Adipose tissue (tissue), 3 donors: ENCODE data around the gene ZCCHC24. TPM values are rescaled to one million over a fixed set of nuclear protein-coding genes. Genes with fewer than 3 reads are reported as not detected.

ENCODE experiments used
- H3K27ac ChIP-seq: one replicate; pipeline ENCODE4 v1.5.1; 2013; ENCODE audit warnings: low read depth, low read length
- WGBS, 3 donors: extraction: QIAGEN DNeasy Blood & Tissue Kit; methylation state at CpG; one replicate each; pipeline ENCODE4 v1.1.7; 2013; 5-methylcytosine and 5-hydroxymethylcytosine counted together
- polyA plus RNA-seq, 3 donors: library from polyadenylated mRNA; stranded (reverse); fragments of 200-250 nt; gene quantifications; one replicate each; pipeline ENCODE4 v1.2.3, GENCODE V29; 2013
- donor health status: healthy with polysubstance abuse.
- donor health status: Bipolar disorder and iron deficiency.
- donor health status: healthy.

Gene ZCCHC24
- polyA plus RNA-seq, result 100 to 1,000 TPM in 1 of 3 donors, 10 to 100 TPM in 1, 1 to 10 TPM in 1; 7.4 to 121 (median 60.8) TPM

DNA sequence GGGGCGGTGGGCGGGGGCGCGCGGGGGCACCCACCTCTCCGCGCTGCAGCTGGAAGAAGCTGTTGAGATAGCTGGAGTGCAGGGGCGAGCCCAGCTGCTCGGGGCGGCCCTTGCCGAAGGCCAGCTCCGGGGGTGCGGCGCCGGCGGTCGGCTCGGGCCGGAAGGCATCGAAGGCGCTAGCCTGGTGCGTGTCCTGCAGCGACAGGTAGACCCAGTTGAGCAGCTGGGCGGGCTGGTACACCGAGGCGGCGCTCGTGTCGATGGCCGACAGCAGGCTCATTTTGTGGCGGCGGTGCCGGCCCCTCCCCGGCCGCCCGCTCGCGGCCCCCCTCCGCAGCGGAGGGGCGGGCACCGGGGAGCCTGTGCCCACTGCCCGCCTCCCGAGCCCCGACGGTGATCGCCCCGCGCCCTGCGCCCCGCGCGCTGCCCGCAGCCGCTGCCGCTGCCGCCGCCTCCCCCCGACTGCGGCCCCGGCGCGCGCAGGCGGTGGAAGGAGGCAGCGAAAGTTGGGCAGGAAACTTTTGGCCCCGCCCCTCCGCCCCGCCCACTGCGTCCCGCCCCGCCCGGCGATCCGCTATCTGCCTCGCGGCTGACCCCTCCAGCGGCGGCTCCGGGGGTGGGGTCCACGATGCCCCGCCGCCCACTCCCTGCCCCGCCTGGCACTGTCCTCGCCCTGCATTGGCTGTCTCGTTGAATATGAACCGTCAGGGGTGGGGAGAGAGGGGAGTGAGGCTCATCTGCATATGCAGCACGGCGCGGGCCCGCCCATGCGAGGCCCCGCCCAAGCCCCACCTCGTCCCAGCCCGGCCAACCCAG is at the start of gene ZCCHC24:
Gene ZCCHC24, minus strand, starts transcription at position 464 of the 816 bp plus-strand sequence. Its CDS starts 184 bp downstream, at position 280.
- 0% methylated on average over 72 to 93 of the region's 95 CpGs for WGBS, 3 donors
- H3K27ac ChIP-seq, result peak within 1 kb of the TSS; percentile 87

DNA sequence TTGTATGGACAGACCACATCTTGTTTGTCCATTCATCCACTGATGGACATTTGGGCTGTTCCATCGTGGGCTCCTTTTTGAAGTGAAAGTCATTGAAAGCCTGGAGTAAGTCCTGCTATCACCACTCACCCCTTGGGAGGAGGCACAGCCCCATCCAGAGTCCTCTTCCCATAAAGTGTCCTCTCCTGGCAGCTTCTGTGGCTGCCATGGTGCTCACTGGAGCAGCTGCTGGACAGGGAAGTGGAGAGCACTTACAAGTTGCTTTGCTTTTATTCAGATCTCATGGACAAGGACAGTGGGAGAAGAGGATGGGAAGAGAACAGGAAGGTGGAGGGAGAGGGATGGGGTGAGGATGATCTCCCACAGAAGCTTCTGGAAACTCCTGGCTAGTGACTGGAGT is 48.4 kb upstream of the ZCCHC24 start:
- 85 to 95% (median 91%) methylated on average over 1 of the region's 1 CpG for WGBS, 3 donors
- no peak overlapping the region for H3K27ac ChIP-seq

DNA sequence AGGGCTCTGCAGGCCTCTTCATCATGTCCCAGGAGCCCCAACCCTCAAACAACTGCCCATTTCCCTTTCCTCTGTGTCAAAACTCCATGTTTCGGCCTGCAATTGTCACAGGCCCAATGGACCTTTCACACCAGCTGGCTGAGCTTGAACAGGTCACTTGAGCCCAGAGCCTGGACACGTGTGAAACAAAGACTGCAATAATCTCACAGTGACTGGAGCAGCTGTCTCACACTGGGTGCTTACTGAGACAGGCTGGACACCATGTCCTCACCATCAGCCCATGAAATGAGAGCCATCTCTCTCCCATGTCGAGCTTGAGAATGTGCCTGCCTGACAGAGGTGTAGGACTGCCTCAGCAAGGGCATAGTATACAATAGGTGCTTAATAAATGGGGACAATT is 47.4 kb upstream of the ZCCHC24 start:
- WGBS, 3 donors, result 68 to 77% (median 73%) methylated on average over 3 of the region's 3 CpGs
- H3K27ac ChIP-seq, result no peak overlapping the region

DNA sequence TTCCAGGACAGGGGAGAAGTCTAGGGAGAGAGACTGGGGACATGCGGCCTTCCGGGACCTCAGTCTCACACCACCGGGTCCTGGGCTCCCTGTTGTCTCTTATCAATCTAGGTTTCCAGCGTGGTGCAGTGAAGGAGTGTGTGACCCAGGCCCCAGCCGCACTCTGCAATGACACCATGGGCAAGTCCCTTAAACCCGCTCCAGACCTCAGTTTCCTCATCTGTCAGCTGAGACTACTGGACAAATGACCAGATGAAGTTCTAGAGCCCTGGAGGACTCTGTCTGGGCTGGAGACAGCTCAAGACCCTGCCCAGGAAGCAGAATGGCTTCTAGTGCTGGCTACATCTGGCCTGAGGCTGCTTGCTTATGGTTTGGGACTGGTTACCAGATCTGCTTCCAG is 46.8 kb upstream of the ZCCHC24 start:
- 97 to 99% (median 98%) methylated on average over 6 of the region's 6 CpGs for WGBS, 3 donors
- H3K27ac ChIP-seq, result no peak overlapping the region

DNA sequence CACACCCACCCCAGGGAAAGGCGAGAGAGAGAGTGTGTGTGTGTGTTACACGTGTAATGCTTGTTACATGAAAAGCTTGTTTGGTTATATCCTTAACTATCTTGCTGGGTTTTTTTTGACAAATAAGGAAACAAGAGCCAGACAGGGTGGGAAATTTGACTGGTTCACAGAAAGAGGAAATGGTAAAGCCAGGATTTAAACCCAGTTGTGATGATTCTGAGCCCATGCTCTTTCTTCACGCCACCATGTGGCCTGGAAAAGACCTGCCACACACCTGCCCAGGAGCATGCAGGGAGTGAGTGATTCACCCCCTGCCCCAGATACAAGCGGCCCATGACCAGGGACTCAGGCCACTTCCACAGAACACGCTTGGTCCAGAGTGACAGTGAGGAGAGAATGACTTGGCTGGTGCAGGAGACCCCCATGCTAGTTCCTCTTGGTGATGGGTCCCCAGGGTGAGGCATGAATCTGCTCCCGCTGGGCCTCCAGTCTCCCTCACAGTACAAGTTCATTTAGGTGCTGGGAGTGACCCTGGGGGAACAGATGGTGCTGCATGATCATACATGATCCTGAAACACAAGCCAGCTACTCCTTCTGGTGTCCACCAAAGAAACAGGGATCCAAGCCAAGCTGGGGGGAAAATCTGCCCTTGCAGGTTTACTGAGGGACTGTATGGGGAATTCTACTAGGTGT is 45.9 kb upstream of the ZCCHC24 start:
- no peak overlapping the region for H3K27ac ChIP-seq

DNA sequence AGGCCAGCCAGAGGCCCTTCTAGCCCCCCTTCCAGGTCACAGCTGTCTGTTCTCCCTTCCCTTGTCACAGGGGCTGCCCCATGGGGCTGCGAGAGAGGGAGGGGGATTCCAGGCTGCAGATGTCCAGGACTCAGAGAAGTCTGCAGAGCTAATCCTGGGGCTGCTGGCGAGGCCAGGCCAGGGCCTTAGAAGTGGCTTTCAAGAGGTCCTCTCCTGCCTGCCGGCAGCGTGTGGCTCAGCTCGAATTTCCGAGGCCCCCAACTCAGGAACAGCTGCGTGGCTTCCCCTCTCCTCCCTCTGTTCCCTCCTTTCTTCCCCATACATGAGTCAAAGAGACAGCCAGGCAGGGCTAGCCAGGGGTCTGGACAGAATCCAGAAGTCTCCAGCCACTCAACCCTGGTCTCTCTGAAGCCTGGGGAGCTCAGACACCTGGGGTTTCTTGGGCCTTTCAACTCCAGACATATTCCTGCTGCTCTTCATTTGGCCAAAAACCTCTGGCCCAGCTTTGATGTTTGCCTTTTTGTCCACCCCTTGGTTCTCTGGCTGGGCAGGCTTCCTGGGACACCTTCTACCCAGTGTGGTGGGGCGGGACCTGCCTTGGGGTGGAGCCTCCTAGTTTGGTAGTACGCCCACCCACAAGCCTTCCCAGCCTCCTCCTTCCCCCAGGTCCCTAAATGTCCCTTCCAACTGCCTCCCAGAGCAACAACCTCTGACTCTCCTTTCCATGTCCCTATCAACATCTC is 45.1 kb upstream of the ZCCHC24 start:
- no peak overlapping the region for H3K27ac ChIP-seq
- 65 to 77% (median 68%) methylated on average over 9 of the region's 9 CpGs for WGBS, 3 donors

More for the DNA sequence above, 45.9 kb upstream of the ZCCHC24 start:
- 77 to 91% (median 83%) methylated on average over 6 of the region's 6 CpGs for WGBS, 3 donors

DNA sequence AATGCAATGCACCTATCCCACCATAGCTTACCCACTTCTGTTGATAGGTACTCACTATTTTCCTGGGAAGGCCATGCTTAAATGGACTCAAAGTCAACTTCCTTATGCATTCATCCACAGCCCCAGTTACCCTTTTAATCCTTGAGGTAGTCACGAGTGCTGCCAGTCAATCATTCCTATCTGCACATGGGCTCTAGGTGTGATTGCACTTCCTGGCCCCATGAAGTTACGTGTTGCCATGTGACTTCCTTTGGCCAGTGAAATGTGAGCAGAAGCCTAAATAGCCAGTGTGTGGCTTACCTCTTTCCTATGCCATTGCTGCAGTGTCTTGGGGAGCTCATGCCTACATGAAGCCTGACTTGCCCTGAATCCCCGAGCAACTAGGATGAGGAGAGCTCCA is 43.4 kb upstream of the ZCCHC24 start:
- 58 to 75% (median 61%) methylated on average over 3 of the region's 3 CpGs for WGBS, 3 donors
- no peak overlapping the region for H3K27ac ChIP-seq

DNA sequence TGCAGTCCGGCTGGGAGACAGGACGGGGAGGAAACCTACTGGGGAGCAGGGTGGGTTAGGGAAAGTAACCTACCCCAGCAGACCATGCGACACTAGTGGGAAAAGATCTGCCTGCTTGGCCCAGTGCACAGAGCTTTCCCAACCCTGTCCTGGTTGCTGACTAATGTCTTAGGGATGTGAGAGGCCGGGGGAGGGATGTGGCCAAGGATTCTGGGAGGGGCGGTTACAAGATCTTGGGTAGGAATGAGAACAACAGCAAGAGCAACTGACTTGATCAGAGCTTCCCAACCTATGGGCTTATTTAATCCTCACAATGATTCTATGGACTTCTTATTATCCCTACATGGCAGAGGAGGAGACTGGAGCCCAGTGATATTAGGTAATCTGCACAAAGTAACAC is 42.9 kb upstream of the ZCCHC24 start:
- WGBS, 3 donors, result 51 to 90% (median 60%) methylated on average over 5 of the region's 5 CpGs

DNA sequence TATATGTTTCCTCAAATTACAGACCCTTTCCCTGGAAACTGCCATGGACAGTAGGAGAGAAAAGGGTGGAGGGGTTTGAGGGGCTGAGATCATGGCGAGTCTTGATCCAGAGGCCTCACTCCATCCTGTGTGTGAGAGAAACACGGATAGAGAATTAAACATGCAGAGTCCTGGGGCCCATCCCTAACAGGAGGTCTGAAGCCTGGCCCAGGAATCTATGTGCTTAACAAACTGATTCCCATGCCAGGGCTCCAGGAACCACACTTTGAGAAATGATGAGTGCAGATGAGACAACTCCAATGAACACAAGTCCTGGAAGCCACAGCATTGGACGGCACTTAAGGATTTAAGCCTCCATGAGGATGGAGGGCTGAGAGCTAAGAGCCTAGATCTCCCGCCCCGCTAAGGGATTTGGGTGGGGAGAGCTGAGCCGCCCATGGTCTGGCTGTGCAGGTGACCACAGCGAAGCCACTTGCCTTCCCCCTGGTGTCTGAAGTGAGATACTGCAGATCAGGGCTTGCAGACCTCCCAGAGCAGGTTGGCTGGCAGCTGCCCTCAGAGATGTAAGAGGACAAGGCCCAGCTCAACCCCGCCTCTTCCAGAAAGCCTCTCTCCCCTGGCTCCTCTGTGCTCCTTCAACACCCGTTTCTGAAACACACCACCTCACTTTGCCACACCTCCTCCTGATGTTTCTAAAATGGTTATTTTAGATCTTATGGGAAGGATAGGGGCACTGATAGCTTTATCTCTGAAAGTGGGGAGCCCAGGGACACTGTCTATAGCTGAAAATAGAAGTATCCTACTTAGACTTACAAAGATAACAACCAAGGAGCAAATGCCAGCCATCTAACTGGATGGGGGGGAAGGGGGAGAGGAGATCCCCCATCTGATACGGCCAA is 42.1 kb upstream of the ZCCHC24 start:
- H3K27ac ChIP-seq, result no peak overlapping the region
- 46 to 64% (median 57%) methylated on average over 9 to 10 of the region's 10 CpGs for WGBS, 3 donors

More for the DNA sequence above, 42.9 kb upstream of the ZCCHC24 start:
- H3K27ac ChIP-seq, result no peak overlapping the region

DNA sequence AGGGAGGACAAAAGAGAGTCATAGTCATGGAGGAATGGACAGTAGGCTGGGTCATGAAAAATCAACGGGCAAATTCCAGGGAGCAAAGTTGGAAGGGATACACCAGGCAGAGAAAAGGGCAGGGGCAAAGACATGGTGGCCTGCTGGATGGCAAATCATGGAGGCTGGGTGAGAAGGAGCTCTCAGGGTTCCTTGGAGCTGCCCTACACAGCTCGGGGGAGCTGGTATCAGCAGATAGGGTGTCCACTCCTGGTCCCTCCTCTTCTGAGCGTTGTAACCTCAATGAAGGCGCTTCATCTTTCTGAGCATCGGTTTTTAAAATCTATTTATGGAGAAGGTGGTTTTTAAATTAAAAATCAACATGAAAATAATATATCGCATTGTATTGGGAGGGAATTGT is 39.1 kb upstream of the ZCCHC24 start:
- WGBS, 3 donors, result 77 to 88% (median 82%) methylated on average over 6 of the region's 6 CpGs
- no peak overlapping the region for H3K27ac ChIP-seq

DNA sequence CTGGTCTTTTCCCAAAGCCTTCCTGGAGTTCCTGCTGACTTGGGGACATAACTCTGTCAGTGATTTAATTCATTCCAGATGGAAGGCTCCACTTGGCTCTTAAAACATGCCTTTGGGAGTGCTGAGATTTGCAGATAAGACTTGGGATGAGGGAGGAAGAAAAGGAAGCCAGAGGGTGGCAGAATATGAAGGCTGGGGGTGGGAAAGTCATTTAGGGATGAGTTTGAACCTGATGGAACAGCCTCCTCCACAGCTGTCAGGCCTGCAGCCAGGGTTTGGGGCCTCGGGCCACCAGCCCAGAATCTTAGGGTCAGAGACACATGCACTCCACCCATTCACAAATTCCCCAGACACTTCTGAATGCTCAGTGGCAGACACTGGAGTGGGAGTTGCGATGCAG is 38.5 kb upstream of the ZCCHC24 start:
- WGBS, 3 donors, result 48 to 88% (median 53%) methylated on average over 2 of the region's 2 CpGs
- no peak overlapping the region for H3K27ac ChIP-seq

DNA sequence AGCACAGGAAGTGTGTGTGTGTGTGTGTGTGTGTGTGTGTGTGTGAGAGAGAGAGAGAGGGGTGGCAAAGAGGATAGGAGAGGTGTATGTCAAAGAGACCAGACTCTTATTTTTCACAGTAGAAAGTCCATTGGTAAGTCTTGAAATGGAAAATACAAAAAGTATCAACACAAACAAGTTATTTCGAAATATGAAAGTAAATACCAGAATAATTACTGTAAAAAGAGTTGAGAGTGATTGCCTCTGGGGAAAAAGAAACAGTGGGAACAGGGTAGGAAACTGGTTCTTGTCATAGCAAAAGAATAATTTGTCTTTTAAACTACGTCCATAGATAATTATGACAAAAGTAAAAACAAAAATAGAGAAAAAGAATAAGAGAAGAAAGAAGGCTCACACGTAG is 37.9 kb upstream of the ZCCHC24 start:
- 62 to 80% (median 66%) methylated on average over 3 of the region's 3 CpGs for WGBS, 3 donors
- no peak overlapping the region for H3K27ac ChIP-seq

DNA sequence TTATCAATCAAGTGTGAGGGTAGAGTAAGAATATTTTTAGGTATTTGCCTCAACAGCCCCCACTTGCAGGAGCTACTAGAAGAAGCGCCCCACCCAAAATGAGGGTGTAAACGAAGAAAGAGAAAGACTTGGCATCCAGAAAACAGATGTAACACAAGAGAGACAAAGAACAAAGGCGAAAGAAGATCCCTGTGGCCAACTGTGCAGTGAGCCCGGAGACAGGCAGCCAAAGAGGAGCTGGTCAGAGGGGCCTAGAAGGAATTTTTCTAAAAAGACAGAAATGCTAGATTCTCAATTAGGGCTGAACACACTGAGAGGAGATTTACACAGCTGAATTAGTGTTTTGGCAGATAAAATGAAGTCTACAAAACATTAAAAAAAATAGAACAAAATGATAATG is 37.3 kb upstream of the ZCCHC24 start:
- WGBS, 3 donors, result 65 to 74% (median 74%) methylated on average over 4 of the region's 4 CpGs

DNA sequence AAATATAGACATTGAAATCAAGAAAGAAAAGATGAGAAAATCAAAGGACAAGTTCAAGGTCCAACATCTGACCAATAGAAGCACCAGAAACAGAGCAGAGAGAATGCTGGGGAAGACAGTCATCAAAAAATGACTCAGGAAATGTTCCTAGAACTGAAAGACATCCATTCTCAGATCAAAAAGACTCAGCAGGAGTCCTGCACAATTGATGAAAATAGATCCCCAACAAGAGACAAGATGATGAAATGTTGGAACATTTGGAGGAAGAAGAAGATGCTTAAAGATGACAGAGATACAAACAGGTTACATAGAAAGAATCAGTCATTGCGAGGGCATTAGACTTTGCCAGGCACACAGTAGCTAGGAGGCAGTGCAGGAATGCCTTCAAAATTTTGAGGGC is 36.9 kb upstream of the ZCCHC24 start:
- WGBS, 3 donors, result 94 to 100% (median 95%) methylated on average over 1 of the region's 1 CpG
- H3K27ac ChIP-seq, result no peak overlapping the region

More for the DNA sequence above, 37.3 kb upstream of the ZCCHC24 start:
- no peak overlapping the region for H3K27ac ChIP-seq

DNA sequence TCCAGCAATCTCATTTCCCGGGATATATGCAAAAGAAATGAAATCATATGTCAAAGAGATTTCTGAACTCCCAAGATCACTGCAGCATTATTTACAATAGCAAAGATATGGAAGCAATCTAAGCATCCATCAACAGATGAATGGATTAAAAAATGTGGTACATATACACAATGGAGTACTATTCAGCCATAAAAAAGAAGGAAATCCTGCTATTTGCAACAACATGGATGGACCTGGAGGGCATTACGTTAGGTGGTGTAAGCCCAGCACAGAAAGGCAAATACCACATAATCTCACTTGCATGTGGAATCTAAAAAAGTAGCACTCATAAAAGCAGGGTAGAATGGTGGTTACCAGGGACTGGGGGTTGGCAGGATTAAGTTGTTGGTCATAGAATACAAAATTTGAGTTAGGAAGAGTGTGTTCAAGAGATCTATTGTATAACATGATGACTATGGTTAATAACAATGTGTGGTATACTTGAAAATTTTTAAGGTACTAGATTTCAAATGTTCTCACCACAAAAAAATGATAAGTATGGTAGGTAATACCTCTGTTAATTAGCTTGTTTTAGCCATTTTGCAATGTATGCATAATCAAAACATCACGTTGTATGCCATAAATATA is 34.0 kb upstream of the ZCCHC24 start:
- H3K27ac ChIP-seq, result no peak overlapping the region
- 79 to 91% (median 90%) methylated on average over 3 of the region's 3 CpGs for WGBS, 3 donors

DNA sequence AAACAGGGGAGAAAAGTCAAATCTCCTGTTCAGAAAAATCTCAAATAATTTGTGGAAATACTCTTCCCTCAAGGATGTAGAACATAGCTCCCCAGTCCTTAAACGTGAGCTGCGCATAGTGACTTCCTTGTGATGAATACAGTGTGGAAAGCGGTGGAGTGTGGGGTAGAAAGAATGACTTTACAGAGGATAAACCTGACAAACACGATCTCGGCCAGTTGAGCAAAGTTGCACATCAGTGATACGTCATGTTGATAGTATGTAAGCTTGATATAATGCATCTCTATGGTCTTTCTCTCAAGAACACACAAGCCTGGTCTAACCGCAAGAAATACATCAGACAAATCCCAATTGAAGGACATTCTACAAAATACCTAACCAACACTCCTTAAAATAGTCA is 32.0 kb upstream of the ZCCHC24 start:
- no peak overlapping the region for H3K27ac ChIP-seq
- 86 to 93% (median 88%) methylated on average over 7 of the region's 7 CpGs for WGBS, 3 donors

DNA sequence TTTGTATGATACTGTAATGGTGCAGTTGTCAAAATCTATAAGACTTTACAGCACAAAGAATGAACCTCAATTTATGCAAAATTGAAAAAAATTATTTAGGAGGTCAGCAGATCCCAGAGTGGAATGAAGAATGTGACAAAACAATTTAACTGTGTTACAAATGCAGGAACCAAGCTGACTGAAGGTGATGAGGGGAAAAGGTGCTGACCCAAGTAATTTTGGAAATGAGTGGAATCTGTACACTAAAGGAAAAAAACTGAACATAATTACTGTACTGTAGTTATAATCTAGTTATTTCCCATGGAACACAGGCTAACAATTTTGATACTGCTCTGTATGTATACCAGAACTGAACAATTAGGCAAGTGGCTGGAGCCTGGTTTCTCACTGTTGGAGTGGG is 31.2 kb upstream of the ZCCHC24 start:
- H3K27ac ChIP-seq, result no peak overlapping the region

DNA sequence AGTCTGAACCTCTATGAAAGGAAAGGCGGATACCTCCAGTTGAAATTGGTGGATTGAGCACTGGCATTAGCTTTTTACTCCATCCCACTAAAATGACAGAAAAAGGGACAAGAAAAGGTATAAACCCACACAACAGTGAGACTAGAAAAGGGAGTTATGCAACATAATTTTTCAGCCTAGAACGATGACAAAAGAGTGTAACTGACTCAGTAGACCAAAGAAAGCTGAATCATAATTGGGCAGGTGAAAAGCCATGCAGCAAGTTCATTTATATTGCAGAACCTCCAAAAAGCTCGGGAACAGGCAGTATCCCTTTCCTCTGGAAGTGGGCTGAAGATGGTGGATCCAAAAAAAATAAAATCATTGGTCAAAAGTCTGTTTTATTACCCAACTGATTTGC is 30.5 kb upstream of the ZCCHC24 start:
- 71 to 80% (median 72%) methylated on average over 3 of the region's 3 CpGs for WGBS, 3 donors
- H3K27ac ChIP-seq, result no peak overlapping the region
